ENCODE results near the gene ILKAP.

ILKAP gene

DNA sequence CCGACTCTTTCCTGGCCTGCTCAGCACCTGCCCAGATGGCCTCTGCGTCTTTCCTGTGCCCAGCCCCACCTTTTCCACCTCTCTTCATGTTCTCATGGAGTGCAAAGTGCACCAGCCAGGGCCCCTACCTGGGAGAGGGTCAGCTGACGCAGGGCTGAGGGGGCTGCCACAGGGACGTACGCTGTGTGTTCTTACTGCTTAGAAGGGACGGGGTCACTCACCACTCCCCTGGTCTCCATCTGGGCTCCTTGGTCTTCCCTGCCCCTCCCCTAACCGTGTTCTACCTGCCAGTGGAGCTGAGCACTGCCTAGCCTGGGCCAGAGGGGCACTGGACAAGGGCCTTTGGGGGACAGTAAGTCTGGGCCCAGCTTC, 36.2 kb downstream of the ILKAP start:
- no peak for DNase-seq (ENCODE audit: low read depth in 1 of 2, low spot score in 1 of 2)
- no peak overlapping the region for H3K4me3 ChIP-seq (replicated peaks; ENCODE audit: insufficient read depth, low read length)
- TF ChIP-seq SPI1 (IDR thresholded peaks at IDR 0.05; ENCODE audit: borderline replicate concordance, low read depth): no peak
- TF ChIP-seq, protein P1, sequence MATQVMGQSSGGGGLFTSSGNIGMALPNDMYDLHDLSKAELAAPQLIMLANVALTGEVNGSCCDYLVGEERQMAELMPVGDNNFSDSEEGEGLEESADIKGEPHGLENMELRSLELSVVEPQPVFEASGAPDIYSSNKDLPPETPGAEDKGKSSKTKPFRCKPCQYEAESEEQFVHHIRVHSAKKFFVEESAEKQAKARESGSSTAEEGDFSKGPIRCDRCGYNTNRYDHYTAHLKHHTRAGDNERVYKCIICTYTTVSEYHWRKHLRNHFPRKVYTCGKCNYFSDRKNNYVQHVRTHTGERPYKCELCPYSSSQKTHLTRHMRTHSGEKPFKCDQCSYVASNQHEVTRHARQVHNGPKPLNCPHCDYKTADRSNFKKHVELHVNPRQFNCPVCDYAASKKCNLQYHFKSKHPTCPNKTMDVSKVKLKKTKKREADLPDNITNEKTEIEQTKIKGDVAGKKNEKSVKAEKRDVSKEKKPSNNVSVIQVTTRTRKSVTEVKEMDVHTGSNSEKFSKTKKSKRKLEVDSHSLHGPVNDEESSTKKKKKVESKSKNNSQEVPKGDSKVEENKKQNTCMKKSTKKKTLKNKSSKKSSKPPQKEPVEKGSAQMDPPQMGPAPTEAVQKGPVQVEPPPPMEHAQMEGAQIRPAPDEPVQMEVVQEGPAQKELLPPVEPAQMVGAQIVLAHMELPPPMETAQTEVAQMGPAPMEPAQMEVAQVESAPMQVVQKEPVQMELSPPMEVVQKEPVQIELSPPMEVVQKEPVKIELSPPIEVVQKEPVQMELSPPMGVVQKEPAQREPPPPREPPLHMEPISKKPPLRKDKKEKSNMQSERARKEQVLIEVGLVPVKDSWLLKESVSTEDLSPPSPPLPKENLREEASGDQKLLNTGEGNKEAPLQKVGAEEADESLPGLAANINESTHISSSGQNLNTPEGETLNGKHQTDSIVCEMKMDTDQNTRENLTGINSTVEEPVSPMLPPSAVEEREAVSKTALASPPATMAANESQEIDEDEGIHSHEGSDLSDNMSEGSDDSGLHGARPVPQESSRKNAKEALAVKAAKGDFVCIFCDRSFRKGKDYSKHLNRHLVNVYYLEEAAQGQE (IDR thresholded peaks at IDR 0.05; ENCODE audit: insufficient replicate concordance, low read depth): no peak
- TF ChIP-seq GABPA (IDR thresholded peaks at IDR 0.05; ENCODE audit: low read depth): no peak
- TF ChIP-seq, protein P2, sequence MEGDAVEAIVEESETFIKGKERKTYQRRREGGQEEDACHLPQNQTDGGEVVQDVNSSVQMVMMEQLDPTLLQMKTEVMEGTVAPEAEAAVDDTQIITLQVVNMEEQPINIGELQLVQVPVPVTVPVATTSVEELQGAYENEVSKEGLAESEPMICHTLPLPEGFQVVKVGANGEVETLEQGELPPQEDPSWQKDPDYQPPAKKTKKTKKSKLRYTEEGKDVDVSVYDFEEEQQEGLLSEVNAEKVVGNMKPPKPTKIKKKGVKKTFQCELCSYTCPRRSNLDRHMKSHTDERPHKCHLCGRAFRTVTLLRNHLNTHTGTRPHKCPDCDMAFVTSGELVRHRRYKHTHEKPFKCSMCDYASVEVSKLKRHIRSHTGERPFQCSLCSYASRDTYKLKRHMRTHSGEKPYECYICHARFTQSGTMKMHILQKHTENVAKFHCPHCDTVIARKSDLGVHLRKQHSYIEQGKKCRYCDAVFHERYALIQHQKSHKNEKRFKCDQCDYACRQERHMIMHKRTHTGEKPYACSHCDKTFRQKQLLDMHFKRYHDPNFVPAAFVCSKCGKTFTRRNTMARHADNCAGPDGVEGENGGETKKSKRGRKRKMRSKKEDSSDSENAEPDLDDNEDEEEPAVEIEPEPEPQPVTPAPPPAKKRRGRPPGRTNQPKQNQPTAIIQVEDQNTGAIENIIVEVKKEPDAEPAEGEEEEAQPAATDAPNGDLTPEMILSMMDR (IDR thresholded peaks at IDR 0.05; ENCODE audit: insufficient read depth, low read length): no peak
- no peak for TF ChIP-seq POLR2AphosphoS5 (IDR thresholded peaks at IDR 0.05; ENCODE audit: low read depth)
- H3K27ac ChIP-seq (replicated peaks): no peak overlapping the region
- H3K27me3 ChIP-seq (ENCODE audit: insufficient read depth, poor library complexity, severe bottlenecking): peaks cover 20% of the 10 kb centered on the region

DNA sequence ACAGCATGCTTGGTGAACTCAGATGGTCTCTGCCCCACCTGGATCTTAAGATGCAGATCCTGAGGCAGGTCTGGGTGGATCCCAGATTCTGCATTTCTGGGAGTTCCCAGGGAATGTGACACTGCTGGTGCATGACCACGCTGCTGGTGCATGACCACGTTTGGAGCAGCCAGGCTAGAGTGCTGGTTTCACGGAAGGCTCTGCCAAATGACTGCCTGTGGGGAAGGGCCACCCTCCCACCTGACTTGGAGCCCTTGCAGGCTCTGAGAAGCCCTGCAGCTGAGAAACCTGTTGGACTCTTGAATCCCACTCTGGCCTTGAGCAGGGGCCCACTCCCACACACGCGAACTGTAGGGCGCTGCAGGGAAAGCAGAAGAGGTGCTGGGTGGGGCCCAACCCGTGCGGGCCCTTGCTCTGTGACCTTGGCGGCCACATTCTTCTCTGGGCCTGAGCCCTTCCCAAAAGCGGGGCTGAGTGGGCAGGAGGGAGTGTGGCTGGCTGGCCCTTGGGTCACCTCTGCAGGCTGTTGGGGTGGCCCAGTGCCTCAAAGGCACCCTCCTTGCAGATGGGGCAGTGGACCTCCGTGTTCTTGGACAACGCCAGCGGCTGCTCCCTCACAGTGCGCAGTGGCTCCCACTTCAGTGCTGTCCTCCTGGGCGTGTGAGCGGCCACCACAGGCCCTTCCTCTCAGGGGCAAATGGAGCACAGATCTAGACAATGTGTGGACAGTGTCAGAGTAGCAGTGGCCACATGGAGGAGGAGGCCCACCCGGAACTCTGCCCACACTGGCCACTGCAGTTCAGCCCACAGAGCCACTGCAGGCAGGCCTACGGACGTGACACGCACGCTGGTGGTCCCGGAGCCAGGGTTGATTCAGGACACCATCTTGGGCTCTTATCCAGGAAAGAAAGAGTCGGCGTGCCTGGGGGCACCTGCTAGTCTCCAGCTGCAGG, 36.8 kb downstream of the ILKAP start:
- Histone ChIP-seq H3K27ac (replicated peaks) (no peak overlapping the region), H3K27me3 (ENCODE audit: insufficient read depth, poor library complexity, severe bottlenecking) (peaks cover 22% of the 10 kb centered on the region), H3K4me3 (replicated peaks; ENCODE audit: insufficient read depth, low read length) (no peak overlapping the region)
- TF ChIP-seq, protein P2 (IDR thresholded peaks at IDR 0.05; ENCODE audit: insufficient read depth, low read length): no peak
- TF ChIP-seq POLR2AphosphoS5 (IDR thresholded peaks at IDR 0.05; ENCODE audit: low read depth) (no peak), SPI1 (IDR thresholded peaks at IDR 0.05; ENCODE audit: borderline replicate concordance, low read depth) (no peak)
- no peak for DNase-seq (ENCODE audit: low read depth in 1 of 2, low spot score in 1 of 2)

DNA sequence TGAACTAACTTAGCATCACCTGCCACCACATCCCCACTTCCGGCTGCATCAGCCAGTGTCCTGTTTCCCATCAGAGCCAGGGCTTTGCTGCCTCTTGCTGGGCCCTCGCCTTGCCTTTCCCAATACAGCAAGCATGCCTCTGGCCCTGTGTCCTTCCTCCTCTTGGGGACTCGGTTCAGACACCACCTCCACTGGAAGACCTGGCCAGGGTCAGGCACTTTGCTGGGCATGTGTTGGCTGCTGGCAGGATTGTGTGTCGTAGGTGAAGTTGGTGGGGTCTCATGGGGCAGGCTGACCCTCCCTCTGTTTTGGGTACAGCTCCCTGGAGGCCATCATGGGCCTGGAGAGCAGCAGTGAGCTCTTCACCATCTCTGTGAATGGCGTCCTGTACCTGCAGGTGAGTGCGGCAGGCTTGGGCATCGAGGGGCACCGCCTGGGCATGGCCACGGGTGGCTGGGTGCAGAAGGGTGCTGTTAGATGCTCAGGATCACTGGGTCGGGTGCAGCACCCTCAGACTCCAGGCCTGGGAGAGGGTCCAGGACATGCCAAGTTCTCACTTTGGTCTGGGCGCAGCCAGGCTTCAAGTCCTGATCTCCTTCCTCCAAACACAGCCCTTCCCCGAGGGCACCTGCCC, 38.1 kb downstream of the ILKAP start:
- Histone ChIP-seq H3K4me3 (replicated peaks; ENCODE audit: insufficient read depth, low read length) (no peak overlapping the region), H3K27me3 (ENCODE audit: insufficient read depth, poor library complexity, severe bottlenecking) (peaks cover 23% of the 10 kb centered on the region), H3K27ac (replicated peaks) (no peak overlapping the region)
- no peak for DNase-seq (ENCODE audit: low read depth in 1 of 2, low spot score in 1 of 2)
- TF ChIP-seq, protein P1 (IDR thresholded peaks at IDR 0.05; ENCODE audit: insufficient replicate concordance, low read depth): no peak

DNA sequence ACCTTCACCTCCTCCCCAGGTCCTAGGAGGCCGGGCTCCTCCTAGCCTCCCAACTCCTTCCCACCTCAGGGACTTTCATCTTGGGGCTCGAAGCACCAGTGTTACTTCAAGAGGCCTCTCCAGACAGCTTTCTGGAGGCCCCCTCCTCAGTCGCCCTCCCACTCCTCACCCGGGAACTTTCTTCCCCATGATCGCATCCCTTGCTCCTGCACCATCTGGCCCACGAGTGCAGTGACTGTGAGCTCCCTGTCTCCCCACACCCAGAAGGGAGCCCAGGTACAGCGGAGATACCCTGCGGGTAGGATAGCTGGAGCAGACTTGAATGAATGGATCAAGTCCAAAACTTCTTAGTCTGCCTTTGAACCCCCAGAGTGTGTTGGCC, 38.6 kb downstream of the ILKAP start:
- Histone ChIP-seq H3K27ac (replicated peaks) (no peak overlapping the region), H3K27me3 (ENCODE audit: insufficient read depth, poor library complexity, severe bottlenecking) (peaks cover 27% of the 10 kb centered on the region), H3K4me3 (replicated peaks; ENCODE audit: insufficient read depth, low read length) (no peak overlapping the region)
- TF ChIP-seq, protein P1 (IDR thresholded peaks at IDR 0.05; ENCODE audit: insufficient replicate concordance, low read depth): no peak
- TF ChIP-seq SPI1 (IDR thresholded peaks at IDR 0.05; ENCODE audit: borderline replicate concordance, low read depth): no peak
- TF ChIP-seq, protein P2 (IDR thresholded peaks at IDR 0.05; ENCODE audit: insufficient read depth, low read length): no peak
- no peak for TF ChIP-seq GABPA (IDR thresholded peaks at IDR 0.05; ENCODE audit: low read depth)
- no peak for TF ChIP-seq POLR2AphosphoS5 (IDR thresholded peaks at IDR 0.05; ENCODE audit: low read depth)
- no peak for DNase-seq (ENCODE audit: low read depth in 1 of 2, low spot score in 1 of 2)
